Stimulated activated CD4-positive, alpha-beta T cell treated with anti-CD3 and anti-CD28 coated beads, Interleukin-4, amount 100 ng/mL, for 4 hours (primary cell): ENCODE results near the gene SWSAP1.

Source experiments
- DNase-seq, 2 experiments: peaks; one replicate each; pipeline ENCODE4 v3.0.0-alpha.2; 2020

The SWSAP1 gene

GRCh38 chr19:11416346-11417052 is 42.0 kb downstream of the SWSAP1 start:
- no peak for DNase-seq

GRCh38 chr19:11418094-11418548 is 43.7 kb downstream of the SWSAP1 start:
- no peak for DNase-seq

GRCh38 chr19:11418549-11419506 is 44.4 kb downstream of the SWSAP1 start, which contains the start of gene RGL3:
RGL3 (minus strand) TSS chr19:11419314; CDS start chr19:11419278, 36 bp downstream.
- DNase-seq: no peak

GRCh38 chr19:11420429-11421370 is 46.2 kb downstream of the SWSAP1 start:
- no peak for DNase-seq

- peak; percentile 23 to 34 for DNase-seq
Observed at GRCh38 chr19:11421371-11422098, 47.1 kb downstream of the SWSAP1 start.

- peak; percentile 51 to 55 for DNase-seq
Observed at GRCh38 chr19:11422163-11423065, 47.9 kb downstream of the SWSAP1 start.

- no peak for DNase-seq
Observed at GRCh38 chr19:11423164-11423790, 48.8 kb downstream of the SWSAP1 start.

- DNase-seq: no peak
Observed at GRCh38 chr19:11423791-11424181, 49.3 kb downstream of the SWSAP1 start.
